ENCODE data around the gene MYH13.

GRCh38 chr17:10270258-10270657, 102.5 kb downstream of the MYH13 start:
- TF ChIP-seq CTCF (conservative IDR thresholded peaks at IDR 0.05; ENCODE audit: low read depth, low read length) (no peak), EZH2 (IDR thresholded peaks at IDR 0.05; ENCODE audit: borderline replicate concordance, low read depth, low read length, poor library complexity, severe bottlenecking) (no peak)

All from A673 (cell line).